Breast epithelium (tissue), 3 donors: ENCODE measurements around the gene OCA2.

Experiments
- CTCF ChIP-seq, 3 donors: fragments of 450-650 bp; IDR thresholded peaks; one replicate each; pipeline ENCODE4 v1.5.1; 2016 to 2017; ENCODE audit warnings: antibody characterized with exemption in 3 of 3, mild to moderate bottlenecking in 3 of 3, moderate library complexity in 3 of 3
- POLR2A ChIP-seq: fragments of 450-650 bp; IDR thresholded peaks from one replicate; pipeline ENCODE4 v1.6.1; 2016; ENCODE audit warnings: antibody characterized with exemption, mild to moderate bottlenecking, moderate library complexity
- POLR2AphosphoS5 ChIP-seq, 3 donors: sonication (generic); formaldehyde crosslinking; IDR thresholded peaks; one replicate each; pipeline ENCODE4 v1.6.1; 2017; ENCODE audit warnings: antibody characterized with exemption in 3 of 3

GRCh38 chr15:27864086-27864485 lies 235.0 kb downstream of the OCA2 start:
- TF ChIP-seq POLR2A = no peak
- TF ChIP-seq CTCF (IDR thresholded peaks at IDR 0.05) = no peak
- TF ChIP-seq POLR2AphosphoS5 (IDR thresholded peaks at IDR 0.05) = no peak
